Measurements from ENCODE around the gene ANKRD6.

The ANKRD6 gene

DNA sequence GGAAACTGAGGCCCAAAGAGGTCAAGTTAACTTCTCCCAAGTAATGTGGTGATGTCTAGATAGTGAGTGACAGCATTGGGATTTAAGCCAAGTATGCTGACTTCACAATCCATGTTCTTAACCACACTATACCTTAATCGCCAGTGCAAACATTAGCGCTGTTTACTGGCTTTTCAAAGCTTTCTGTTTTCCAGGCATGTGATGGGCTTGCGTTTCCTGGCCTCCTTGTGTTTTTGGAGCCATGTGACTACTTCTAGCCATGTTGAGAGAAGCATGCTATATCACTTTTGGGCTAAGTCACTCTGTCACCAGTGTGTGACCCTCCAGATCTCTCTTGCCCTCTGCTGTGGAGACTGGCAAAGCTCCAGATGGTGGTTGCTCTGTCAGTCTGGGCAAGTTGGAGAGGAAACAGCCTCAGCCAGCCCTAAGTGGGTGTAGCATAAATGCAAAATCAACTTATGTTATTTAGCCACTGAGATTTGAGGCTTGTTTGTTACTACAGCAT is 76.9 kb downstream of the ANKRD6 start:
- no peak for DNase-seq (ENCODE audit: low read depth in 2 of 2)

DNA sequence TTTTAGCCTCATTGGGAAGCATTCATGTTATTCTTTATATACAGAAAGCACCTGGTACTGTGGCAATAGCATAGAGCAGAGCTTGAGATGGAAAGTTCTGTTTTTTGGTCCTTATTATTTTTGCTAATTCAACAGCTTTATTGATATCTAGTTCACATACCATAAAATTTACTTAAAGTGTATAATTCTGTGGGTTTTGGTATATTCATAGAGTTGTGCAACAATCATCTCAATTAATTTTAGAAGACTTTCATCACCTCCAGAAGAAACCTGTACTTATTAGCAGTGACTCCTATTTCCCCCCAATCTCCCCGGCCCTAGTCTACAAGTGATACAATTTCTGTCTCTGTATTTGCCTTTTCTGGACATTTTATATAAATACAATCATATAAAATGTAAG is 77.4 kb downstream of the ANKRD6 start:
- no peak for DNase-seq (ENCODE audit: low read depth in 2 of 2)

DNA sequence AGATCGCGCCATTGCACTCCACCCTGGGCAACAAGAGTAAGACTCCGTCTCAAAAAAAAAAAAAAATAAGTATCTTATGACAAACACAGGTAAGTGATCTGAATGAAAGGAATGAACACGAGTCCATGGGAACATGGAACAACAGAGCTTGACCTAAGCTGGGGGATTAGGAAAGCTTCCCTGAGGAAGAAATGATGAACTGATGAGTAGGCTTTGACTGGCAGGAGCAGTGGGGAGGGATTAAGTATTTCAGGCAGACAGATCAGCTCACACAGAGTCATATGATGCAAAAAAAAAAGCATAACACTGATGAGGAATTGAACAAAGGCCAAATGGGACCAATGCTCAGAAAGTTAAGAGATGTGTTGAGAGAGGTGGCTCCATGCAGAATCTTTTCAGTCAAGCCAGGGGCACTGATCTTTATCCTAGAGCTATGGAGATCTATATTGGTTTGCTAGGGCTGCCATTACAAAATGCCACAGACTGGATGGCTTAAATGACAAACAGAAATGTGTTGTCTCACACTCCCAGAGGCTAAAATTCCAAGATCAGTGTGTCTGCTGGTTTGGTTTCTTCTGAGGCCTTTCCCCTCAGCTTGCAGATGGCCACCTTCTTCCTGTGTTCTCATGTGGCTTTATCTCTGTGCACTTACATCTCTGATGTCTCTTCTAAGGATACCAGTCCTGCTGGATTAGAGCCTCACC is 85.6 kb downstream of the ANKRD6 start:
- DNase-seq (ENCODE audit: low read depth in 2 of 2), result no peak

DNA sequence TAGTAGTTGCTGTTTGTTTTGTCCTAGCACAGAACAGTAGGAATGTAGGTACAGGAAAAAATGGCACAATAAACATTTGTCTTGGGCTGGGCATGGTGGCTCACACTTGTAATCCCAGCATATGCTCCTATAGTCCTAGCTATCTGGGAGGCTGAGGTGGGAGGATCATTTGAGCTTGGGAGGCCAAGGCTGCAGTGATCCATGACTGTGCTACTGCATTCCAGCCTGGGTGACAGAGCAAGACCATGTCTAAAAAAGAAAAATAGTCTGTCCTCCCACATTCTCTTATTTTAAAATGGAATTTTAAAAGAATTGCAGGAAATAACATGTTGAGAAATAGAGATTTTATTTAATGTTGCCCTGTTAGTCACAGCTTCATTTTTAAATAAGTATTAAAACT is 87.8 kb downstream of the ANKRD6 start:
- DNase-seq (ENCODE audit: low read depth in 2 of 2), result no peak

DNA sequence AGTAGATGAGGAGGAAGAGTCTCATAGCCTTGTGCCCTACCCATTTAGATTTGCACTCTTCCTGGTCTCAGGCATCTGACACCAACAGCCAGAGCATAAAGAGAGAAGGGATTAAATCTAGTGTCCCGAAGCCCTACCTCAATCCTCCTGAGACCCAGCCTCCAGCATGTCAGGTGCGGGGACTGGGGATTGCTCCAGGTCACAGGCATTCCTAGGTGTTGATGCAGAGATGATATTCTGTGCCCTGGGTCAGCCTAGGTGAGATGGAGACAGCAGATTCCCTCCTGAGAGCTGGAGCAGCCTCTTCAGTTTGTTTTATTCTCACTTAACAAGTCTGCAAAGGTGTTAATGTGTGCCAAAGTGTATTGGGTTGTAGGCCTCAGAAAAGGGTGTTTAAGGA is 89.8 kb downstream of the ANKRD6 start:
- DNase-seq (ENCODE audit: low read depth in 2 of 2), result no peak

DNA sequence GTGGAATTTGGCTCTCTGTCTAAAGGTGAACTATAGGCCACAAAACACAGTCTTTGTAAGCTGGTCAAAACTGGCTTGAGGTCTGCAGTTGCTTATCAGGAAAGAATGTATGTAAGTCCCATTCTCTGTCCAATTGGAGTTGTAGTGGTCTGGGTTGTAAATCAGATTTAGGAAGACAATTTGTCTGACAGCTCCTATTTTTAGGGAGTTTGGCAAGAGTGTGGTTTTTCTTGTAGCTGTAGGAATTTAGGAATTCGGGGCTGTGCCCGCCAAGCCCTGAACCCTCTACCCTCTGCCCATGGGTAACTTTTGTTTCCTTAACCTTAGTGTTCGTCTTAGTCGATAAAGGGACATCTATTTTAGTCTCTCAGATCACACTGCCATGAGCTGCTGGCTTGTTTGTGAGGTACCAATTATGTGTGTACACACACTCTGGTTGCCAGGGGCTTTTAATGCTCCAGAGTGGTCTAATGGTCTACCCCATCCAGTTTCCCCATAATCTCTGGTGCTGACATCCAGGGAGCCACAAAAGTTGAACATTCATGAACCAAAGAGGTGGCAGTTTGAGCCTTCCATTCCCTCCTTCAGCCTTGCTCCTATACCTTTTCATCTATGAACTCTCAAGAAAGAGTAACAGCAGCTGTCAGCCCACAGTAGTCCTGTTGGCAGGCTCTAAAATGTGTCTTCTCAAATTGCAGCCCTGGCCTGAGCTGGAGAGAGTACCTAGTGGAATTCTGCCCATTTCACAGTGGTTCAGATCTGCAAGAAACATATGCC is 93.0 kb downstream of the ANKRD6 start:
- DNase-seq (ENCODE audit: low read depth in 2 of 2), result no peak

DNA sequence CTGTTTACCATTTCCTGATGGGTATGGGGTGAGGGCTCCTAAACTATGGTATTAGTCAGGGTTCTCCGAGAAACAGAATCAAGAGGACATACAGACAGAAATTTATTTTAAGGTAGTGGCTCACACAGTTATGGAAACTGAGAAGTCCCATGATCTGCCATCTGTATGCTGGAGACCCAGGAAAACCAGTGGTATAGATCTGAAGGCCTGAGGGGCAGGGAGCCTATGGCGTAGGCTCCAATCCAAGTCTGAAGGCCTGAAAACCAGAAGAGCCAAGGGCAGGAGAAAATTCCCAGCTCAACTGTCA is 93.6 kb downstream of the ANKRD6 start:
- no peak for DNase-seq (ENCODE audit: low read depth in 2 of 2)

DNA sequence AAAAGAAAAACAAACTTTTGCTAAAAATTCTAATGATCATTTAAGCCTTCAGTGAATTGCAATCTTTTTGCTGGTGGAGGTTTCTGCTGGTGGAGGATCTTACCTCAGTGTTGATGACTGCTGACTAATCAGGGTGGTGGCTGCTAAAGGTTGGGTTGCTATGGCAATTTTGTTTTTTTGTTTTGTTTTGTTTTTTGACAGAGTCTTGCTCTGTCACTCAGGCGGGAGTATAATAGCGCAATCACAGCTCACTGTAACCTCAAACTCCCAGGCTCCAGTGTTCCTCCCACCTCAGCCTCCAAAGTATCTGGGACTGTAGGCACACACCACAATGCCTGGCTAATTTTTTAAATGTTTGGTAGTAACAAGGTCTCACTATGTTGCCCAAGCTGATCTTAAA is 94.7 kb downstream of the ANKRD6 start:
- DNase-seq (ENCODE audit: low read depth in 2 of 2), result no peak

DNA sequence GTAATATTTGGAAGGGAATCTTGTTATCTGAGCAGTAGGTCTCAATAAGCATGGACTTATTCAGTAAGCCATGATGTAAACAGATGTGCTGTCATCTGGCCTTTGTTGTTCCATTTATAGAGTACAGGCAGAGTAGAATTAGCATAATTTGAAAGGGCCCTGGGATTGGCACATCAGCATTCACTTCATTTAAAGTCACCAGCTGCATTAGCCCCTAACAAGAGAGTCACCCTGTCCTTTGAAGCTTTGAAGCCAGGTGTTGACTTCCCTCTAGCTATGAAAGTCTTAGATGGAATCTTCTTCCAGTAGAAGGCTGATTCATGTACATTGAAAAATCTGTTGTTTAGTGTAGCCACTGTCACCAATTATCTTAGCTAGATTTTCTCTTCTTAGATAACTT is 95.9 kb downstream of the ANKRD6 start:
- no peak for DNase-seq (ENCODE audit: low read depth in 2 of 2)

DNA sequence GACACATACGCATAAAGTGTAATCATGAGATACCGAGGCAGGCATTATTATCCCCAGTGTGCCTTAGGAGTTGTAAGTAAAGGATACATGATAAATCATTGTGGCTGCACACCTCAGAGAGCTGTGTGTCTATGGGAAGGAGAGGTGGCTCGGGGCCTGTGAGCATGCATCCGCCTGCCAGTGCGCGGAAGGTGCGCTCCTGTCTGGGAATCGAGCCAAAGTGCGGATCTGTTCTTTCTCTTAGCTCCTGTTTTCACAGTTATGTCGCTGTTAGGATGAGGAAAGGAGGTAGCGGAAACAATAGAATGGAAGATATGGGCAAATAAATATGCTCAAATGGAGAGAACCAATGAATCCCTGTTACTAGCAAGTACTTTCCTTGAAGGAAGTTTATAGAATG is 98.0 kb downstream of the ANKRD6 start:
- no peak for DNase-seq (ENCODE audit: low read depth in 2 of 2)

DNA sequence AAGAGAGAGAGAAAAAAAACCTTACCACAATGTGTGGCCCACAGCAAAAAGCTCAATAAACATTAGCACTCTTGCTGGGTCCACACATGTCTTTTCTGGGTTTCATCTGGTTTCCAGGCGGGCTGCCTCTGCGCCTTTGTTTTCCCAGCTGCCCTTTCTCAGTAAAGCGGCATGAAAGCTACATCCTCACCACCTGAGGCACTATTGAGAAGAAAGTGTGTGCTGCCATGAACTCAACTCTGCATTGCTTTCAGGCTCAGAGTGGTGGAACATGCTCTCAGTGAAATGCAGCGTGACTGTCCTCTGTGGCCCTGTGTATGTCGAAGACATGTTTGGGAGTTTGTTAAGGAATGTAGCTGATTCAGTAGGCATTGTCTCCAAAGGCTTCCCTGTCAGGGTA is 103.3 kb downstream of the ANKRD6 start:
- no peak for DNase-seq (ENCODE audit: low read depth in 2 of 2)

DNA sequence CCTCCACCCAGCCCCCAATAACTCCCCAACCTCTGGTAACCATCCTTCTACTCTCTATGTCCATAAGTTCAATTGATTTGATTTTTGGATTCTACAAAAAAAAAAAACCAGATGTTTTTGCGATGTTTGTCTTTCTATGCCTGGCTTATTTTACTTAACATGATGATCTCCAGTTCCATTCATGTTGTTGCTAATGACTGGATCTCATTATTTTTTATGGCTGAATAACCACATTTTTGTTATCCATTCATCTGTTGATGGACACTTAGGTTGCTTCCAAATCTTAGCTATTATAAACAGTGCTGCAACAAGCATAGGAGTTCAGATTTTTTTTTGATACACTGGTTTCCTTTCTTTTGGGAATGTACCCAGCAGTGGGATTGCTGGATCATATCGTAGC is 106.8 kb downstream of the ANKRD6 start:
- no peak for DNase-seq (ENCODE audit: low read depth in 2 of 2)

DNA sequence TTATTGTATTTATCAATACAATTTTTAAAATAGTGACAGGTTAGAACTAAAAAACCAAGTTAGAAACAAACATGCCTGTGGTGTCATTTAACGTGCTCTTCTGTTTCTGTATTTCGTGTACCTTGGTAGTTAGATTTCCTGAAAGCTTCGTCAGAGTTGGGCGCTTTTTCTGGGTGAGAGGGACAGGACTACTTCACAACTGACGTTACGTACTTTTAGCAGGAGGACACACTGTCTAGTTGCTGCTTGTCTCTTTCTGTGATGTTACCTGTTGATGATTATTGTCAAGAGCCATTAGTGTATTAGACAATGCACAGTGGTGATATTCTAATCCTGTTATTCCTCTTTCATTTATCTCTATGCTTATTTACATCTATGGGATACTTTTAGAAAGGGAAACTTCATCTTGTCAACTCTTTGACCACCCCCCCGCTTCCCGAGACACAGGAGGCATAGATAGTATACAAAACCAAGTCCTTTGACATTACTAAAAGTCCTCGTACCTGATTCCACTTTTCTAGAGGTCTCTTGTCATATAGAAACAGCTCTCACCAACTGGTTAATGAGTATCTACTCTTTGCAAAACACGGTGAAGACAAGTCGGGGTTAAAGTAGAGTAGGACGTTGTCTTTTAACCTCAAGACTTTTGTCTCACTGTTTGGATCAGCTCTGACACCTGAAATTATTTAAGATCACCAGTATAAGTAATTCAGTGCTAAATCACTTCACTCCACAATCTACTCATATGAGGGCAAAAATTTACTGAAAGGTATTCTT is 109.3 kb downstream of the ANKRD6 start:
- DNase-seq (ENCODE audit: low read depth in 2 of 2), result no peak

DNA sequence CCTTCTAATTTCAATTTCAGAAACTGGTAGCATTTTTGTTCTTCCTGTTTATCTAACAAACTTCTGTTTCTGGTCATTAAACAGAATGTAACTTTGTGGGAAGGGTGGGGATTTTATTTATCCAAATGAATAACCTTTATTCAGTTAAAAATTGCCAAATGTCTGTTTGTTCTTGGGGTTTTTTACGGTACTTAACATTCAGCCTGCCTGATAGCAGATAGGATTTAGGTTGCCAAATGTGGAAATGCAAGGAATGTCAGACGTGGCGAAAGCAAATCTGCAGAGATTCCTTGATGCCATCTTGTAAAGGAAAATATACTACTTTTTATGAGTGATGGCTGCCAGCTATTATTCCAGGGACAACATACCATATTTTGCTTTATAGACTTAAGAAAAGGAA is 109.9 kb downstream of the ANKRD6 start:
- no peak for DNase-seq (ENCODE audit: low read depth in 2 of 2)

DNA sequence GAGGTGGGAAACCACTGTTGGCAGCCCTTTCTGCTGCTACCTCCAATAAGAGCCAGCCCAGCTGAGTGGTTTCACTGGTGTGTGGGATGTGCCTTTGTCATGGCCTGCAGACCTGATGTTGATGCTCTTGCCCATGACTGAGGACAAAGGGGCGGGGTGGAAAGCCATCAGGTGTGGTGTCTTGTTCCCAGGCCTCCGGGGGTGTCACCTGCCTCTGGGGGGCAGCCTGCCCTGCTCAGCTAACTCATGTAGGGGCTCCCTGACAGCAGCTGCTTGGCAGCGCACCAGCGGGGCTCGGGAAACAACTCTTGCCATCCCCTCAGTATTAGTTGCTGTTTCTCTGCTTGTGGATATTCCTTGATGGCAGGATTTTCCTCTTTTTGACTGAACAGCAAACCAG is 114.3 kb downstream of the ANKRD6 start:
- no peak for DNase-seq (ENCODE audit: low read depth in 2 of 2)

DNA sequence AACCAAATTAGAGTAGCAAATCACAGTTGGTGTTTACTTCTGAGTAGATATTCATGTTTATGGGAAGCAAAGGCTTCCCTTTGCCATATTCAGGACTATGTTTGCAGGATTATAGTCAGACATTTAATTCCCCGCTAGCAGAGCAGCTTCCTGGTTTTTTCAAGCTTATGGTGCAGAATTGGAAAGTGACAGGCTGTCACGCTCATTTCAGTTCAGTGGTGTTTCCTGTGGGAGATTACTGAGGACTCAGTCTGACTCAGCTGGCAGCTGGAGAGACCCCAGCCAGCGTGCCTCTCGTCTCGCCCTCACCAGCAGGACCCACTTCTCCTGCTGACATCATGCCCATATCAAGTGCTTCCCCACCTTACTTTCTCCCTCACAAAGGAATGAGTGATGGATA is 120.5 kb downstream of the ANKRD6 start:
- no peak for DNase-seq (ENCODE audit: low read depth in 2 of 2)

DNA sequence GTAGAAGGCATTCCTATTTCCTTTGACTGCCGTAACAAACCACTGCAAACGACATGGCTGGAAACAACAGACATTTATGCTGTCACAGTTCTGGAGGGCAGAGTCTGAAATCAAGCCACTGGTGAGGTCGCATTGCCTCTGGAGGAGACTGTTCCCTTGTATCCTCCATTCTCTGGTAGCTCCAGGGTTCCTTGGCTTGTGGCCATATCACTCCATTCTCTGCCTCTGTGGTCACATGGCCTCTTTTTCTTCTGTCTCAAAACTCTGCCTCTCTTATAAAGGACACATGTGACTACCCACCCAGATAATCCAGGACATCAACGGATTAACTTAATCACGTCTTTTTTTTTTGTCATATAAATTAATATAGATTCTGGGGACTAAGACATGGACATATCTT is 121.2 kb downstream of the ANKRD6 start:
- no peak for DNase-seq (ENCODE audit: low read depth in 2 of 2)

DNA sequence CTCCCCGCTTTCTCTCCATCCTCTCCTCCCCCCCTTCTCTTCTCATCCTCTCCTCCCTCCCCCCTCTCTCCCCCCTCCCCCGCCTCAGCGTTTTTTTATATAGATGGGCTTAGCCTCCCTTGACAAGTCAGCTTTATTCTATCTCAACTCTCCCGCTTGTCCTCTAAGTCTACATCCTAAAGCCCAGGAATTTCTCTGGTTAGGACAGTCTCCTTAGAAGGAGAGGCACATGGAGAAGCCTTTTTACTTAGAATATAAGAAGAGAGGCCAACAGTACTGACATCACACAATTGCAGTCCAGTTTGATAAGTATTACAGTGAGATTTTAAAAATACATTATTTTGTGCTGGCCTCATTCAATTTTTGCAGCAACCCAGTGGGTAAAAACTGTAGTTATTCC is 122.1 kb downstream of the ANKRD6 start:
- DNase-seq (ENCODE audit: low read depth in 2 of 2), result no peak

DNA sequence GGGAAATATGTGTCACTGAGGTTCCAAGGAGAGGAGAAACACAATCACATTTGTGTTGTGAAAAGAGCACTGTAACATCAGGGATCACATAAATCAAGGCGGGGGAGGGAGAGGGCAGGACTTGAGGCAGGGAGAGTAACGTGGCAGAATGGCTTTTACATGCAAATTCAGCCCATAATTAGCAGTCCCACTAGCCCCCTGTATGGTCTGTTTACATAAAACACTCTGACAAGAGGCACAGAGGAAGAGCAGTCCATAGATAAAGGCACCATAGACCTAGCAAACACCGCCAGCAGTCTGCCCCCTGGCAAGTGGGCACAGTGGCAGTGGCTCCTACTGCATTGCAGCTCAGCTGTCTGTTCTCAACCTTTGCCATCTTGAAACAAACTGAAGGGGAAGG is 122.9 kb downstream of the ANKRD6 start:
- DNase-seq (ENCODE audit: low read depth in 2 of 2), result no peak

DNA sequence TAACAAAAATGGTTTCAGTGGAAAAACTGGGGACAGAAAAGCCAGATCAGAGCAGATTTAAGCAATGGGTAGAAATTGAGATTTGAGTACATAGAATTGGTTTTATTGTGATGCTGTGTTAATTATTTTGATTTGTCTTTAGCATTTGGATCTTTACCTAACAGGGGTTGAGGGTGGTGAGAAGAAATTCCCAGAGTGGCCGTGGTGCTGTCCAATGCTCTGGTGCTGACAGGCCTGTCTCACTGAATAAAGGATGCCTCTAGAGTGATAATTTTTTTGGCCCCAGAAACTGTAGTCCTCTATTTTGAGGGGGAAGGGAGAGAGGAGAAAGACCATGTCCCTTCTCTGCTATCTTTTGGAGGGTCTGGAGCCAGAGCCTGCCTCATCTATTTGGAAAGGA is 126.5 kb downstream of the ANKRD6 start:
- DNase-seq (ENCODE audit: low read depth in 2 of 2), result no peak

DNA sequence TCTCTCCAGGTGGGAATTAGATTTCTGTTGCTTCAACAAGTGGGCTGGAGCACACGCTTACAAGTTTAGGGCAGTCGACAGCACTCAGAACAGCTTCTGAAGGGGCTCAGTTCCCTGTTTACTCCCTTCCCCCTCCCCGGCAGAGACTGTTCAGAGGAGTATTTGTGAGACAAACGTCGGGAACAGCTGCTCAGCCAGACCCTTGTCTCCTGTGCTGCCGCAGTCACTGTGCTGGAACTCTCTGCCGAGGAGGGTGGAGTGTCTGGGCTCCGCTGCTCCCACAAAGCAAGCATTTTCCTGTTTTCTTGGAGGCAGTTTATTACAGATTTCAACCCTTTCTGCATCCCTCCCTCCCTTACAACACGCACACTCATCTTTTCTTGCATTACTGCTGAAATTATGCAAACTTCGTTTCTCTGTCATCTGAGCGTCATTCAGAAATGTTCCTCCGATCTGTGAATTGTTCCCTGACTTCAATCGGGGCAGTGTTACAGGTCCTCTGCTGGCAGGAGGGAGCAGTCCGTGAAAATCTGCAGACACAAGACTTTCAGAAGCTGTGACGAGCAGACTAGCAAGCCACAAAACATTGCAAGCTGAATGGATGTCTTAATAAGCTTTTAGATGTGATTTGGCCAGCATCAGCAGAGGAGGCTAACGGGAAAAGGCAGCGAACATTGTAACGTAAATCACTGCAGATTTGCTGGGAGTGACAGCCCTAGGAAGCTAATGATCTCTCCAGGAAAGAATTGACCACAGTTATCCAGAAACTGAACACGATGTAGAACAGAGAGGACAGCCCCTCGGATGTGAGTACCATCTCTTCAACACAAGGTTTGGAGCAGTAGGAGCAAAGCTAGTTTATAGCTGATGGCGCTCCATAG is 129.4 kb downstream of the ANKRD6 start:
- no peak for DNase-seq (ENCODE audit: low read depth in 2 of 2)

DNA sequence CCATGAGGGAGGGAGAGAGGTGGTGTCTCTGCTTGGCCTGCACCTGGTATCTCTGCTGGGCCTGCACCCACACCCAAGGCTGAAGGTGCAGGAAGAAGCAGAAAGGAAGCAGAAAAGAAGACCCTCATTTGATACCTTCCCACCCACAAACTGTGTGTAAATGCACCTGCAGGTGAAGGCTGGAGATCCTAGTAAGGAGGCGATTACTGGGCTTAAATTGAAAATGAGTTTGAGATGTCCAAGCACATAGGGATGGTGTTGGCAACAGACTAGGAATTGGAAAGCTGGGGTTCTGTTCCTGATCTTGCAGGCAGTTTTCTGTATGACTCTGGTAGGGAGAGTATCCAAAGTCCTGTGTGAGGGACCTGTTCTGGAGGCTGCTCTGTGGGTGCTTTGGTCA is 130.9 kb downstream of the ANKRD6 start:
- DNase-seq (ENCODE audit: low read depth in 2 of 2), result no peak

Data from stimulated activated CD4-positive, alpha-beta T cell treated with anti-CD3 and anti-CD28 coated beads, Interleukin-12 subunit alpha, Interleukin-12 subunit beta, amount 100 ng/mL, for 24 hours (primary cell).